Adipocyte (in vitro differentiated cells): ENCODE results near the gene SERPINB12.

Source experiments
- DNase-seq: peaks from one replicate; pipeline ENCODE4 v3.0.0-alpha.2; 2015; ENCODE audit warnings: low read depth
- H3K27me3 ChIP-seq: replicated peaks from 2 replicates; pipeline ENCODE4 v1.7.0; 2013; ENCODE audit warnings: mild to moderate bottlenecking, low read length, moderate library complexity; ENCODE audit not compliant: control insufficient read depth, insufficient read depth
- H3K36me3 ChIP-seq: 2 replicates; pipeline ENCODE4 v1.7.0; 2013; ENCODE audit warnings: low read length, mild to moderate bottlenecking, moderate library complexity; ENCODE audit not compliant: control insufficient read depth, insufficient read depth, severe bottlenecking
- H3K4me1 ChIP-seq: 2 replicates; pipeline ENCODE4 v1.7.0; 2013; ENCODE audit warnings: mild to moderate bottlenecking, low read length, moderate library complexity; ENCODE audit not compliant: control insufficient read depth, insufficient read depth
- H3K4me3 ChIP-seq: 2 replicates; pipeline ENCODE4 v1.7.0; 2013; ENCODE audit warnings: mild to moderate bottlenecking, low read length, moderate library complexity
- H3K9ac ChIP-seq: 2 replicates; pipeline ENCODE4 v1.7.0; 2013; ENCODE audit warnings: mild to moderate bottlenecking, low read length, moderate library complexity
- H3K9me3 ChIP-seq: 2 replicates; pipeline ENCODE4 v1.7.0; 2013; ENCODE audit warnings: mild to moderate bottlenecking, low read length, moderate library complexity; ENCODE audit not compliant: control insufficient read depth

SERPINB12 gene

GRCh38 chr18:63520053-63520685, 22.0 kb upstream of the SERPINB12 start:
- no peak overlapping the region for H3K9ac ChIP-seq
- H3K4me3 ChIP-seq, result no peak overlapping the region
- H3K27me3 ChIP-seq, result no peaks in the 10 kb centered on the region
- DNase-seq, result no peak
- H3K4me1 ChIP-seq, result no peaks in the 10 kb centered on the region
- H3K9me3 ChIP-seq, result no peaks in the 10 kb centered on the region
- no peaks in the 10 kb centered on the region for H3K36me3 ChIP-seq

GRCh38 chr18:63523660-63524059, 18.5 kb upstream of the SERPINB12 start:
- no peak overlapping the region for H3K9ac ChIP-seq
- no peak overlapping the region for H3K4me3 ChIP-seq
- no peaks in the 10 kb centered on the region for H3K9me3 ChIP-seq
- H3K27me3 ChIP-seq, result no peaks in the 10 kb centered on the region
- H3K36me3 ChIP-seq, result no peaks in the 10 kb centered on the region
- no peak for DNase-seq
- no peaks in the 10 kb centered on the region for H3K4me1 ChIP-seq

GRCh38 chr18:63527251-63527650, 14.9 kb upstream of the SERPINB12 start:
- Histone ChIP-seq H3K27me3 (no peaks in the 10 kb centered on the region), H3K4me1 (no peaks in the 10 kb centered on the region), H3K9ac (no peak overlapping the region), H3K4me3 (no peak overlapping the region), H3K36me3 (no peaks in the 10 kb centered on the region), H3K9me3 (no peaks in the 10 kb centered on the region)
- DNase-seq, result no peak

GRCh38 chr18:63528863-63529492, 13.2 kb upstream of the SERPINB12 start:
- Histone ChIP-seq H3K9ac (no peak overlapping the region), H3K9me3 (no peaks in the 10 kb centered on the region), H3K27me3 (no peaks in the 10 kb centered on the region), H3K4me3 (no peak overlapping the region), H3K4me1 (no peaks in the 10 kb centered on the region), H3K36me3 (no peaks in the 10 kb centered on the region)
- DNase-seq, result no peak

- Histone ChIP-seq H3K9ac (no peak overlapping the region), H3K4me1 (no peaks in the 10 kb centered on the region), H3K4me3 (no peak overlapping the region), H3K9me3 (no peaks in the 10 kb centered on the region), H3K36me3 (no peaks in the 10 kb centered on the region), H3K27me3 (no peaks in the 10 kb centered on the region)
- no peak for DNase-seq
These were observed 9.7 kb upstream of the SERPINB12 start for GRCh38 chr18:63532471-63532870.

GRCh38 chr18:63534615-63535014, 7.6 kb upstream of the SERPINB12 start:
- Histone ChIP-seq H3K27me3 (no peaks in the 10 kb centered on the region), H3K4me3 (no peak overlapping the region), H3K9me3 (no peaks in the 10 kb centered on the region), H3K4me1 (peaks cover 5% of the 10 kb centered on the region), H3K9ac (no peak overlapping the region), H3K36me3 (no peaks in the 10 kb centered on the region)
- DNase-seq, result no peak

GRCh38 chr18:63539904-63540510, 2.2 kb upstream of the SERPINB12 start:
- Histone ChIP-seq H3K9me3 (no peaks in the 10 kb centered on the region), H3K36me3 (no peaks in the 10 kb centered on the region), H3K27me3 (no peaks in the 10 kb centered on the region), H3K4me3 (no peak overlapping the region), H3K4me1 (peaks cover 24% of the 10 kb centered on the region), H3K9ac (peak overlapping the region; percentile 57)
- DNase-seq, result peak; percentile 69

- H3K9me3 ChIP-seq, result no peaks in the 10 kb centered on the region
- H3K36me3 ChIP-seq, result no peaks in the 10 kb centered on the region
- H3K9ac ChIP-seq, result no peak overlapping the region
- H3K4me1 ChIP-seq, result peaks cover 31% of the 10 kb centered on the region
- no peak for DNase-seq
- no peaks in the 10 kb centered on the region for H3K27me3 ChIP-seq
- no peak overlapping the region for H3K4me3 ChIP-seq
These were observed 1.8 kb downstream of the SERPINB12 start for GRCh38 chr18:63544017-63544416.

GRCh38 chr18:63545000-63545399, 2.8 kb downstream of the SERPINB12 start:
- H3K4me1 ChIP-seq, result peaks cover 22% of the 10 kb centered on the region
- H3K36me3 ChIP-seq, result no peaks in the 10 kb centered on the region
- no peaks in the 10 kb centered on the region for H3K9me3 ChIP-seq
- H3K9ac ChIP-seq, result peak overlapping the region; percentile 45
- no peak for DNase-seq
- peak overlapping the region; percentile 41 for H3K4me3 ChIP-seq
- H3K27me3 ChIP-seq, result no peaks in the 10 kb centered on the region

- no peaks in the 10 kb centered on the region for H3K36me3 ChIP-seq
- peaks cover 31% of the 10 kb centered on the region for H3K4me1 ChIP-seq
- H3K4me3 ChIP-seq, result no peak overlapping the region
- no peaks in the 10 kb centered on the region for H3K9me3 ChIP-seq
- H3K27me3 ChIP-seq, result no peaks in the 10 kb centered on the region
- DNase-seq, result no peak
- no peak overlapping the region for H3K9ac ChIP-seq
These were observed 7.9 kb downstream of the SERPINB12 start for GRCh38 chr18:63550068-63550467.

- Histone ChIP-seq H3K36me3 (no peaks in the 10 kb centered on the region), H3K27me3 (no peaks in the 10 kb centered on the region), H3K4me1 (peaks cover 24% of the 10 kb centered on the region), H3K4me3 (no peak overlapping the region), H3K9me3 (no peaks in the 10 kb centered on the region), H3K9ac (peak overlapping the region; percentile 77)
- DNase-seq, result no peak
These were observed 9.6 kb downstream of the SERPINB12 start for GRCh38 chr18:63551769-63552168.
